Caco-2 (cell line): ENCODE measurements around the gene BIK. TPM values are rescaled to one million over a fixed set of nuclear protein-coding genes. Genes with fewer than 3 reads are reported as not detected.

Experiments used
- BruUV-seq: library from RNA; stranded (reverse); fragments of 400-500 nt; replicated peaks from 2 replicates; lab custom pipeline; 2021; lab: Mats Ljungman, UMichigan
- CTCF ChIA-PET: fragments of 300-600 bp; sonication (Branson Sonifier 250); formaldehyde crosslinking; loops from one replicate; lab custom pipeline; 2022; ENCODE audit warnings: antibody characterized with exemption; lab: Charles Lee
- POLR2A ChIA-PET: fragments of 300-600 bp; sonication (Branson Sonifier 250); formaldehyde crosslinking; loops from one replicate; lab custom pipeline; 2022; ENCODE audit warnings: antibody characterized with exemption; lab: Charles Lee
- DNase-seq, 2 experiments: peaks; one replicate each; pipeline versions ENCODE4 v3.0.0 to v3.0.0-alpha.2; 2020 to 2022
- H3K27me3 ChIP-seq: replicated peaks from 2 replicates; pipeline ENCODE4 v1.6.0; 2011; ENCODE audit warnings: low read length; ENCODE audit not compliant: control insufficient read depth, insufficient read depth
- H3K36me3 ChIP-seq: 2 replicates; pipeline ENCODE4 v1.5.1; 2011; ENCODE audit warnings: low read length; ENCODE audit not compliant: control insufficient read depth, insufficient read depth
- H3K4me1 ChIP-seq: fragments of 250-450 bp; sonication (Bioruptor Pico); 2 replicates; pipeline ENCODE4 v1.5.1; 2020; ENCODE audit warnings: mild to moderate bottlenecking
- H3K4me3 ChIP-seq: 2 replicates; pipeline ENCODE4 v1.5.1; 2011; ENCODE audit warnings: low read depth, mild to moderate bottlenecking, control low read depth, low read length
- H3K9me3 ChIP-seq: fragments of 250-450 bp; sonication (Bioruptor Pico); 2 replicates; pipeline ENCODE4 v1.5.1; 2020; ENCODE audit warnings: mild to moderate bottlenecking, moderate library complexity
- H3K27ac Mint-ChIP-seq: one replicate; pipeline ENCODE4 v1.8.0; 2022; ENCODE audit warnings: mixed read lengths; ENCODE audit not compliant: unreplicated experiment
- H3K27me3 Mint-ChIP-seq: one replicate; pipeline ENCODE4 v1.8.0; 2022; ENCODE audit warnings: mixed read lengths; ENCODE audit not compliant: insufficient read depth, unreplicated experiment
- H3K36me3 Mint-ChIP-seq: one replicate; pipeline ENCODE4 v1.8.0; 2022; ENCODE audit warnings: mild to moderate bottlenecking, mixed read lengths; ENCODE audit not compliant: insufficient read depth, unreplicated experiment
- H3K4me1 Mint-ChIP-seq: one replicate; pipeline ENCODE4 v1.8.0; 2022; ENCODE audit warnings: low read depth, mixed read lengths; ENCODE audit not compliant: unreplicated experiment
- H3K4me3 Mint-ChIP-seq: one replicate; pipeline ENCODE4 v1.8.0; 2022; ENCODE audit warnings: mild to moderate bottlenecking, moderate library complexity, mixed read lengths; ENCODE audit not compliant: unreplicated experiment
- H3K9me3 Mint-ChIP-seq: one replicate; pipeline ENCODE4 v1.8.0; 2022; ENCODE audit warnings: mixed read lengths; ENCODE audit not compliant: unreplicated experiment
- CTCF ChIP-seq, 2 experiments: fragments of 200-600 bp in 1 of 2; IDR thresholded peaks; 1 replicate in 1 of 2; 2 replicates in 1 of 2; pipeline versions ENCODE4 v1.5.1 to v1.8.0; 2011 to 2022; ENCODE audit warnings: antibody characterized with exemption in 1 of 2, control low read depth in 1 of 2, inconsistent platforms in 1 of 2, low read depth in 1 of 2, low read length in 1 of 2, mild to moderate bottlenecking in 1 of 2, moderate library complexity in 1 of 2; ENCODE audit not compliant: insufficient read depth in 1 of 2, severe bottlenecking in 1 of 2, unreplicated experiment in 1 of 2
- intact Hi-C: fragments of 100-400 bp; cut with micrococcal nuclease; formaldehyde crosslinking; loops from one replicate; pipeline ENCODE4 v1.10.0; 2022; ENCODE audit not compliant: unreplicated experiment
- total RNA-seq: library from RNA; stranded (reverse); gene quantifications from 2 replicates; pipeline ENCODE4 v1.2.3, GENCODE V29; 2022

The BIK gene
- total RNA-seq, 1 experiment from 2014 or later: 13.3 TPM

- intact Hi-C loops: no loop called here
- DNase-seq: no peak
- Histone ChIP-seq H3K4me1 (peaks cover 14% of the 10 kb centered on the region), H3K9me3 (no peaks in the 10 kb centered on the region), H3K36me3 (peaks cover 1% of the 10 kb centered on the region; the same call in 1 of the 2 replicates), H3K4me3 (no peak overlapping the region), H3K27me3 (no peaks in the 10 kb centered on the region)
- no peak overlapping the region for H3K4me3 Mint-ChIP-seq
- ChIA-PET POLR2A (no interaction called here), CTCF (no interaction called here)
- BruUV-seq: no TSS peak
- H3K27me3 Mint-ChIP-seq: no peaks in the 10 kb centered on the region
- no peaks in the 10 kb centered on the region for H3K9me3 Mint-ChIP-seq
- peaks cover 71% of the 10 kb centered on the region for H3K36me3 Mint-ChIP-seq
- no peak overlapping the region for H3K27ac Mint-ChIP-seq
- no peak for TF ChIP-seq CTCF (IDR thresholded peaks at IDR 0.05; ENCODE audit: insufficient read depth in 1 of 2, low read depth in 1 of 2, low read length in 1 of 2, severe bottlenecking in 1 of 2, unreplicated experiment in 1 of 2)
- peaks cover 7% of the 10 kb centered on the region for H3K4me1 Mint-ChIP-seq
These were observed 22.9 kb downstream of the BIK start for GRCh38 chr22:43133401-43133800.

- intact Hi-C loops: no loop called here
- BruUV-seq: no TSS peak
- TF ChIP-seq CTCF (IDR thresholded peaks at IDR 0.05; ENCODE audit: insufficient read depth in 1 of 2, low read depth in 1 of 2, low read length in 1 of 2, severe bottlenecking in 1 of 2, unreplicated experiment in 1 of 2): no peak
- POLR2A ChIA-PET: no interaction called here
- Histone ChIP-seq H3K27me3 (no peaks in the 10 kb centered on the region), H3K4me1 (0 out of 2 replicates have a peak, but pooled peaks cover 3% of the 10 kb centered on the region), H3K4me3 (no peak overlapping the region), H3K36me3 (peaks cover 1% of the 10 kb centered on the region; the same call in 1 of the 2 replicates), H3K9me3 (no peaks in the 10 kb centered on the region)
- peaks cover 70% of the 10 kb centered on the region for H3K36me3 Mint-ChIP-seq
- H3K27me3 Mint-ChIP-seq: no peaks in the 10 kb centered on the region
- DNase-seq: no peak
- H3K9me3 Mint-ChIP-seq: no peaks in the 10 kb centered on the region
- no peak overlapping the region for H3K4me3 Mint-ChIP-seq
- H3K27ac Mint-ChIP-seq: no peak overlapping the region
- no peaks in the 10 kb centered on the region for H3K4me1 Mint-ChIP-seq
- CTCF ChIA-PET: no interaction called here
These were observed 24.0 kb downstream of the BIK start for GRCh38 chr22:43134553-43134952.

- Mint-ChIP-seq H3K9me3 (no peaks in the 10 kb centered on the region), H3K27ac (peak overlapping the region; percentile 39), H3K4me3 (no peak overlapping the region), H3K36me3 (peaks cover 77% of the 10 kb centered on the region), H3K27me3 (no peaks in the 10 kb centered on the region), H3K4me1 (no peaks in the 10 kb centered on the region)
- TF ChIP-seq CTCF (IDR thresholded peaks at IDR 0.05; ENCODE audit: insufficient read depth in 1 of 2, low read depth in 1 of 2, low read length in 1 of 2, severe bottlenecking in 1 of 2, unreplicated experiment in 1 of 2): no peak
- H3K4me3 ChIP-seq: no peak overlapping the region
- no peaks in the 10 kb centered on the region for H3K4me1 ChIP-seq
- H3K27me3 ChIP-seq: no peaks in the 10 kb centered on the region
- peaks cover 1% of the 10 kb centered on the region; the same call in 1 of the 2 replicates for H3K36me3 ChIP-seq
- H3K9me3 ChIP-seq: no peaks in the 10 kb centered on the region
- no TSS peak for BruUV-seq
- ChIA-PET POLR2A (no interaction called here), CTCF (interaction anchor here (0.7 kb wide), 1 partner anchor 28 kb away, joined by 4 read pairs; no protein-coding TSS in a partner anchor)
- no peak for DNase-seq
- intact Hi-C loops: no loop called here
These were observed 25.0 kb downstream of the BIK start for GRCh38 chr22:43135565-43135964.
